Smooth muscle cell of the brain vasculature (primary cell): ENCODE results near the gene DALRD3.
"Not testable (repeated sequence)": the region's sequence is repeated elsewhere in the genome, so short reads cannot be mapped to it uniquely, and the experiment has no call there.

Experiments used
- DNase-seq: peaks from one replicate; pipeline ENCODE4 v3.0.0-alpha.2; 2012; ENCODE audit warnings: low read depth, low spot score

Gene DALRD3

GRCh38 chr3:49021813-49022687 lies 3.7 kb upstream of the DALRD3 start, which contains the start of gene NDUFAF3:
TSS of gene NDUFAF3 (plus strand) at chr3:49022121. CDS start at chr3:49022145, 24 bp downstream.
- peak; percentile 78 for DNase-seq

GRCh38 chr3:49021213-49021812 lies 2.9 kb upstream of the DALRD3 start:
- DNase-seq, result peak; percentile 96

- no peak for DNase-seq
These were observed 2.2 kb upstream of the DALRD3 start for GRCh38 chr3:49020330-49021212.

GRCh38 chr3:49019941-49020329 lies 1.6 kb upstream of the DALRD3 start:
- DNase-seq, result no peak

GRCh38 chr3:49018707-49019006 lies 277 bp upstream of the DALRD3 start:
- DNase-seq, result no peak

GRCh38 chr3:49017229-49017970 lies 980 bp downstream of the DALRD3 start:
- DNase-seq, result no peak

GRCh38 chr3:49016414-49017228 lies 1.8 kb downstream of the DALRD3 start:
- DNase-seq, result no peak

GRCh38 chr3:49015765-49016164 lies 2.6 kb downstream of the DALRD3 start:
- DNase-seq, result no peak

GRCh38 chr3:49015072-49015471 lies 3.3 kb downstream of the DALRD3 start:
- DNase-seq, result no peak

GRCh38 chr3:49013738-49014660 lies 4.4 kb downstream of the DALRD3 start:
- DNase-seq, result no peak

GRCh38 chr3:49013113-49013737 lies 5.2 kb downstream of the DALRD3 start:
- no peak for DNase-seq

- DNase-seq, result no peak
These were observed 5.9 kb downstream of the DALRD3 start for GRCh38 chr3:49012441-49013017.

- no peak for DNase-seq
These were observed 9.0 kb downstream of the DALRD3 start for GRCh38 chr3:49009396-49009795.

GRCh38 chr3:49008627-49009026 lies 9.8 kb downstream of the DALRD3 start:
- DNase-seq, result not testable (repeated sequence)

- no peak for DNase-seq
These were observed 10.4 kb downstream of the DALRD3 start for GRCh38 chr3:49007771-49008528.

- DNase-seq, result peak; percentile 94
These were observed 11.2 kb downstream of the DALRD3 start, which contains the start of gene WDR6 for GRCh38 chr3:49007068-49007770. TSS of gene WDR6 (plus strand) at chr3:49007391. CDS start at chr3:49007432, 41 bp downstream.

- no peak for DNase-seq
These were observed 11.8 kb downstream of the DALRD3 start for GRCh38 chr3:49006408-49007067.
